ENCODE measurements around the gene DUSP28.

- TF ChIP-seq CTCF (IDR thresholded peaks at IDR 0.05; ENCODE audit: low read depth, low read length) (no peak), EZH2phosphoT487 (IDR thresholded peaks at IDR 0.05; ENCODE audit: low read depth) (no peak)
These were observed 48.1 kb upstream of the DUSP28 start for GRCh38 chr2:240512109-240512485.

Measured in OCI-LY3 (cell line).